ENCODE results near the gene UBE2R2. TPM values are rescaled to one million over a fixed set of nuclear protein-coding genes. Genes with fewer than 3 reads are reported as not detected.
"Not testable (repeated sequence)": the region's sequence is repeated elsewhere in the genome, so short reads cannot be mapped to it uniquely, and the experiment has no call there.

Gene UBE2R2
- total RNA-seq, 2 experiments from 2014 or later, result 46.7 to 47.4 TPM

GRCh38 chr9:33786681-33787080, 30.3 kb upstream of the UBE2R2 start:
- Mint-ChIP-seq H3K4me1 (ENCODE audit: low read depth) (peaks cover 8% of the 10 kb centered on the region), H3K36me3 (ENCODE audit: low read depth) (no peaks in the 10 kb centered on the region), H3K9me3 (no peaks in the 10 kb centered on the region), H3K27ac (no peak overlapping the region), H3K4me3 (no peak overlapping the region), H3K27me3 (peaks cover 3% of the 10 kb centered on the region)
- POLR2A ChIA-PET, result no interaction called here
- DNase-seq, result no peak
- ATAC-seq, result no peak
- CTCF ChIA-PET, result no interaction called here
- TF ChIP-seq CTCF (IDR thresholded peaks at IDR 0.05), result no peak
- intact Hi-C loops (cut with micrococcal nuclease), result no loop called here

GRCh38 chr9:33787839-33788238, 29.1 kb upstream of the UBE2R2 start:
- CTCF ChIA-PET, result interaction anchor here (0.9 to 1.6 kb wide), 4 partner anchors 8 to 50 kb away, joined by 3 to 7 read pairs (median 4); partner anchors contain the start of gene PRSS3

GRCh38 chr9:33789429-33789828, 27.5 kb upstream of the UBE2R2 start:
- H3K36me3 Mint-ChIP-seq (ENCODE audit: low read depth); H3K9me3 Mint-ChIP-seq; H3K27me3 Mint-ChIP-seq; H3K4me3 Mint-ChIP-seq; intact Hi-C loops (cut with micrococcal nuclease); POLR2A ChIA-PET; H3K4me1 Mint-ChIP-seq (ENCODE audit: low read depth); ATAC-seq; H3K27ac Mint-ChIP-seq; DNase-seq: not testable (repeated sequence)
- CTCF ChIA-PET, result interaction anchor here (1.0 kb wide), 1 partner anchor 9 kb away, joined by 3 read pairs; no protein-coding TSS in a partner anchor

More at GRCh38 chr9:33787839-33788238, 29.1 kb upstream of the UBE2R2 start:
- no peak overlapping the region for H3K27ac Mint-ChIP-seq
- POLR2A ChIA-PET, result no interaction called here
- intact Hi-C loops (cut with micrococcal nuclease), result no loop called here
- peaks cover 8% of the 10 kb centered on the region for H3K4me1 Mint-ChIP-seq (ENCODE audit: low read depth)
- ATAC-seq, result no peak
- no peaks in the 10 kb centered on the region for H3K36me3 Mint-ChIP-seq (ENCODE audit: low read depth)
- no peak overlapping the region for H3K4me3 Mint-ChIP-seq
- no peaks in the 10 kb centered on the region for H3K9me3 Mint-ChIP-seq
- peaks cover 5% of the 10 kb centered on the region for H3K27me3 Mint-ChIP-seq
- TF ChIP-seq CTCF (IDR thresholded peaks at IDR 0.05), result no peak
- DNase-seq, result no peak

GRCh38 chr9:33791117-33791516, 25.8 kb upstream of the UBE2R2 start:
- TF ChIP-seq CTCF (IDR thresholded peaks at IDR 0.05), result no peak
- H3K27ac Mint-ChIP-seq, result no peak overlapping the region
- no peaks in the 10 kb centered on the region for H3K9me3 Mint-ChIP-seq
- H3K4me3 Mint-ChIP-seq, result no peak overlapping the region
- intact Hi-C loops (cut with micrococcal nuclease), result no loop called here
- DNase-seq, result no peak
- no peaks in the 10 kb centered on the region for H3K36me3 Mint-ChIP-seq (ENCODE audit: low read depth)
- peaks cover 4% of the 10 kb centered on the region for H3K4me1 Mint-ChIP-seq (ENCODE audit: low read depth)
- ATAC-seq, result no peak
- peaks cover 5% of the 10 kb centered on the region for H3K27me3 Mint-ChIP-seq
- CTCF ChIA-PET, result interaction anchor here (1.2 to 2.3 kb wide), 2 partner anchors 13 to 23 kb away, joined by 5 to 7 read pairs; no protein-coding TSS in a partner anchor
- POLR2A ChIA-PET, result no interaction called here

DNA sequence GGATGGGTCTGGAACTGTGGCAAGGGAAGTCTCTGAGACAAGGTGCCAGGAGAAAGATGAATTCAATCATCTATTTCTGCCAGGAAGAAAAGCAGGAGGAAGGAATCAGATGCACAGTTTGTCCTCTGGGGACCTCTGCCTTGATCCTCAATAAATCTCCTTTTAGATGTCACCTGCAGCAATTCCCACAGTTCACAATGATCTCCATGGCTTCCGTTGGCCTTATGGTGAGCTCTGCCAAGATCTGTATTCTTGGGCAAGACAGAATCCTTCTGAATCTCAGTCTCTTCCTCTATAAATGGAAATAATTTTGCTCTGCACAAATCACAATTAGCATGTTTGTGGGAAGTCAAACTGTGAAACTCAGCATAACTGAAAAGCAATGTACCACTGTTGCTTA, 23.5 kb upstream of the UBE2R2 start:
- H3K36me3 Mint-ChIP-seq (ENCODE audit: low read depth); H3K27ac Mint-ChIP-seq; H3K4me1 Mint-ChIP-seq (ENCODE audit: low read depth); H3K27me3 Mint-ChIP-seq; POLR2A ChIA-PET; ATAC-seq; H3K4me3 Mint-ChIP-seq; H3K9me3 Mint-ChIP-seq; DNase-seq; intact Hi-C loops (cut with micrococcal nuclease): not testable (repeated sequence)
- CTCF ChIA-PET, result interaction anchor here (1.0 to 1.8 kb wide), 3 partner anchors 14 to 170 kb away, joined by 3 to 5 read pairs (median 4); no protein-coding TSS in a partner anchor

- no peak overlapping the region for H3K4me3 Mint-ChIP-seq
- DNase-seq, result peak; percentile 66
- no peaks in the 10 kb centered on the region for H3K4me1 Mint-ChIP-seq (ENCODE audit: low read depth)
- POLR2A ChIA-PET, result no interaction called here
- ATAC-seq, result peak; percentile 83
- CTCF ChIA-PET, result interaction anchor here (1.0 kb wide), 1 partner anchor 15 kb away, joined by 3 read pairs; no protein-coding TSS in a partner anchor
- no peaks in the 10 kb centered on the region for H3K36me3 Mint-ChIP-seq (ENCODE audit: low read depth)
- no peaks in the 10 kb centered on the region for H3K9me3 Mint-ChIP-seq
- no peak for TF ChIP-seq CTCF (IDR thresholded peaks at IDR 0.05)
- intact Hi-C loops (cut with micrococcal nuclease), result no loop called here
- no peak overlapping the region for H3K27ac Mint-ChIP-seq
- H3K27me3 Mint-ChIP-seq, result peaks cover 8% of the 10 kb centered on the region
Observed at GRCh38 chr9:33794560-33794959, 22.4 kb upstream of the UBE2R2 start.
